ENCODE measurements around the gene MPP3. TPM values are rescaled to one million over a fixed set of nuclear protein-coding genes. Genes with fewer than 3 reads are reported as not detected.

Gene MPP3
- total and polyA plus RNA-seq, 4 donors, result 3.1 to 25.2 (median 15.2) TPM

DNA sequence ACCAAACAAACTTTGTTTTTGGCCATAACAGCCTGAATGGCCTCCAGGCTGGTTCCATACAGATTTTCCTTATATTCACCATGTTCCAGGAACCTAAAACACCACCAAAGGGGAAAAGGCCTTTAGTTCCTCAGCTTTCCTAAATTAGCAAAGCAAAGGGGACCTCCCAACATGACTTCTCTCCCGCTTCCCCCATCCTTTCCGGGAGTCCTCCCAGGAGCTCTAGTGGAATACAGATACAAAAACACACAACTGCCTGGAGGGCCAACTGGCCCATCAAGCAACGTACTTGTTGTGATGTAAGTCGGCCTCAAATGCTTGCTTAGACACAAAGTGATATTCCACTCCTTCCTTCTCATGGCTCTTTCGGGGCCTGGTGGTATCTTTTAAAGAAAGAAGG lies 22.1 kb downstream of the MPP3 start:
- 83 to 87% methylated on average over 5 of the region's 5 CpGs for WGBS, 2 donors
- DNase-seq (no peak), ATAC-seq (ENCODE audit: low FRiP score) (no peak)
- Histone ChIP-seq H3K4me1 (ENCODE audit: control insufficient read depth in 1 of 2, insufficient read depth in 2 of 2, low read length in 2 of 2) (no peaks in the 10 kb centered on the region), H3K27ac (ENCODE audit: low read depth in 1 of 2, low read length in 2 of 2) (no peak overlapping the region), H3K4me3 (ENCODE audit: low read length in 2 of 2) (no peak overlapping the region), H3K27me3 (ENCODE audit: control insufficient read depth in 1 of 2, insufficient read depth in 2 of 2, low read length in 1 of 2) (no peaks in the 10 kb centered on the region), H3K9me3 (ENCODE audit: control insufficient read depth, low read length) (no peaks in the 10 kb centered on the region), H3K36me3 (ENCODE audit: control insufficient read depth in 1 of 2, insufficient read depth in 2 of 2, low read length in 1 of 2) (peaks cover 5 to 7% of the 10 kb centered on the region in 2 donors)
- intact Hi-C loops (cut with DNase I), result no loop called here

DNA sequence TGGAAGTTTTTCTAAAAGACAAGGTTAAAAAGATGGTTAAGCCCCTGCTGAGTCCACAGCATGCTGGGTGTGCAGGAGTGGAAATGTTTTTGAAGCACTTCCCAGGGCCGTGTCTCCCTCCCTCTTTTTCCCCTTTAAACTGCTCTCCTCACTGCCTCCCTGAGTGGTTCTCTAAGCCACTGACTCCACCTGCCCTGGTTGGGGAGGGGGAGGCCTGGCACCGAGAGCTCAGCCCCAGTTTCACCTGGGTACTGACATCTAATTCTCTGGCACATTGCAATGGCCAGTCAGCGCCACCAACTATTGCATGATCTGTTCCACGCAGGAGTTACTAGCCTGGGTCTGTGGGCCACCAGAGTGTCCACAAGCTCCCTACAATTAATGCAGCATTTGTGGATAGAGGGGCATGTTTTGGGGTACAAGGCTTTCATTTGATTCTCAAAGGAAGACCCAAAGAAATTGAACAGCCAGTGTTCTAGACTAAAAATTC lies 22.7 kb downstream of the MPP3 start:
- Histone ChIP-seq H3K36me3 (ENCODE audit: control insufficient read depth in 1 of 2, insufficient read depth in 2 of 2, low read length in 1 of 2) (peaks cover 5 to 7% of the 10 kb centered on the region in 2 donors), H3K27me3 (ENCODE audit: control insufficient read depth in 1 of 2, insufficient read depth in 2 of 2, low read length in 1 of 2) (no peaks in the 10 kb centered on the region), H3K4me1 (ENCODE audit: control insufficient read depth in 1 of 2, insufficient read depth in 2 of 2, low read length in 2 of 2) (no peaks in the 10 kb centered on the region), H3K27ac (ENCODE audit: low read depth in 1 of 2, low read length in 2 of 2) (no peak overlapping the region), H3K4me3 (ENCODE audit: low read length in 2 of 2) (no peak overlapping the region), H3K9me3 (ENCODE audit: control insufficient read depth, low read length) (no peaks in the 10 kb centered on the region)
- DNase-seq (no peak), ATAC-seq (ENCODE audit: low FRiP score) (no peak)
- 87 to 92% methylated on average over 4 of the region's 4 CpGs for WGBS, 2 donors
- intact Hi-C loops (cut with DNase I), result no loop called here

- WGBS, 2 donors, result 94% methylated on average over 5 of the region's 5 CpGs
- no peaks in the 10 kb centered on the region for H3K4me1 ChIP-seq (ENCODE audit: control insufficient read depth in 1 of 2, insufficient read depth in 2 of 2, low read length in 2 of 2)
- no peak overlapping the region for H3K27ac ChIP-seq (ENCODE audit: low read depth in 1 of 2, low read length in 2 of 2)
- H3K27me3 ChIP-seq (ENCODE audit: control insufficient read depth in 1 of 2, insufficient read depth in 2 of 2, low read length in 1 of 2), result no peaks in the 10 kb centered on the region
- H3K4me3 ChIP-seq (ENCODE audit: low read length in 2 of 2), result no peak overlapping the region
- peaks cover 5 to 7% of the 10 kb centered on the region in 2 donors for H3K36me3 ChIP-seq (ENCODE audit: control insufficient read depth in 1 of 2, insufficient read depth in 2 of 2, low read length in 1 of 2)
- DNase-seq, result no peak
- intact Hi-C loops (cut with DNase I), result no loop called here
- ATAC-seq (ENCODE audit: low FRiP score), result no peak
- H3K9me3 ChIP-seq (ENCODE audit: control insufficient read depth, low read length), result no peaks in the 10 kb centered on the region
Measured at GRCh38 chr17:43809121-43809520, 23.8 kb downstream of the MPP3 start.

- 94 to 95% methylated on average over 4 of the region's 4 CpGs for WGBS, 2 donors
- DNase-seq, result no peak
- H3K9me3 ChIP-seq (ENCODE audit: control insufficient read depth, low read length), result no peaks in the 10 kb centered on the region
- H3K27me3 ChIP-seq (ENCODE audit: control insufficient read depth in 1 of 2, insufficient read depth in 2 of 2, low read length in 1 of 2), result no peaks in the 10 kb centered on the region
- no peak overlapping the region for H3K4me3 ChIP-seq (ENCODE audit: low read length in 2 of 2)
- H3K4me1 ChIP-seq (ENCODE audit: control insufficient read depth in 1 of 2, insufficient read depth in 2 of 2, low read length in 2 of 2), result no peaks in the 10 kb centered on the region
- no peak for ATAC-seq (ENCODE audit: low FRiP score)
- intact Hi-C loops (cut with DNase I), result no loop called here
- peaks cover 5 to 7% of the 10 kb centered on the region in 2 donors for H3K36me3 ChIP-seq (ENCODE audit: control insufficient read depth in 1 of 2, insufficient read depth in 2 of 2, low read length in 1 of 2)
- no peak overlapping the region for H3K27ac ChIP-seq (ENCODE audit: low read depth in 1 of 2, low read length in 2 of 2)
Measured at GRCh38 chr17:43808076-43808475, 24.9 kb downstream of the MPP3 start.

- H3K4me1 ChIP-seq (ENCODE audit: control insufficient read depth in 1 of 2, insufficient read depth in 2 of 2, low read length in 2 of 2), result no peaks in the 10 kb centered on the region
- intact Hi-C loops (cut with DNase I), result no loop called here
Measured at GRCh38 chr17:43805117-43805516, 27.8 kb downstream of the MPP3 start.

GRCh38 chr17:43803758-43804157 lies 29.2 kb downstream of the MPP3 start:
- ATAC-seq (ENCODE audit: low FRiP score) (no peak), DNase-seq (no peak)
- no peaks in the 10 kb centered on the region for H3K9me3 ChIP-seq (ENCODE audit: control insufficient read depth, low read length)
- H3K27me3 ChIP-seq (ENCODE audit: control insufficient read depth in 1 of 2, insufficient read depth in 2 of 2, low read length in 1 of 2), result no peaks in the 10 kb centered on the region
- H3K36me3 ChIP-seq (ENCODE audit: control insufficient read depth in 1 of 2, insufficient read depth in 2 of 2, low read length in 1 of 2), result peaks cover 10% of the 10 kb centered on the region in 2 donors
- H3K4me3 ChIP-seq (ENCODE audit: low read length in 2 of 2), result no peak overlapping the region
- 64 to 65% methylated on average over 4 of the region's 4 CpGs for WGBS, 2 donors
- no peak overlapping the region for H3K27ac ChIP-seq (ENCODE audit: low read depth in 1 of 2, low read length in 2 of 2)
- intact Hi-C loops (cut with DNase I), result no loop called here
- no peaks in the 10 kb centered on the region for H3K4me1 ChIP-seq (ENCODE audit: control insufficient read depth in 1 of 2, insufficient read depth in 2 of 2, low read length in 2 of 2)

More at GRCh38 chr17:43805117-43805516, 27.8 kb downstream of the MPP3 start:
- Histone ChIP-seq H3K27me3 (ENCODE audit: control insufficient read depth in 1 of 2, insufficient read depth in 2 of 2, low read length in 1 of 2) (no peaks in the 10 kb centered on the region), H3K36me3 (ENCODE audit: control insufficient read depth in 1 of 2, insufficient read depth in 2 of 2, low read length in 1 of 2) (peaks cover 10% of the 10 kb centered on the region in 2 donors), H3K27ac (ENCODE audit: low read depth in 1 of 2, low read length in 2 of 2) (no peak overlapping the region), H3K4me3 (ENCODE audit: low read length in 2 of 2) (no peak overlapping the region), H3K9me3 (ENCODE audit: control insufficient read depth, low read length) (no peaks in the 10 kb centered on the region)
- DNase-seq, result no peak
- ATAC-seq (ENCODE audit: low FRiP score), result no peak

DNA sequence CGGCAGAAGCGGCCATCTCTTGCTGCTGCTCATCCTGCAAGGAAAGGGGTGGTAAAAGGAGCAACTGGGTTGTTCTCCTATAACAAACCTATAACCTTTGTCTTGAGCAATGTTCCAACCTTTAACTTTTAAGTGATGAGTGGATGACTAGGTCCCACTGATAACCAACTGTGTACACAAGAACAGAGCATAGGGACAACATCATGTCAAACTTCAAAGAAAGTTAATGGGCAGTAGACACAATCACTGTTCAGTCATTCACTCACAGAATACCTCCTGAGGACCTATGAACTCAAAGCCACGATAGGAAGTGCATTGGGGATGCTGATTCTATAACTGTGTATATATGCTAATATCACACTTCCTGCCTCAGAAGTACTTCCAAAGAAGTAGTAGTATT lies 31.1 kb downstream of the MPP3 start:
- Histone ChIP-seq H3K9me3 (ENCODE audit: control insufficient read depth, low read length) (no peaks in the 10 kb centered on the region), H3K36me3 (ENCODE audit: control insufficient read depth in 1 of 2, insufficient read depth in 2 of 2, low read length in 1 of 2) (peaks cover 6 to 8% of the 10 kb centered on the region in 2 donors), H3K4me3 (ENCODE audit: low read length in 2 of 2) (no peak overlapping the region), H3K4me1 (ENCODE audit: control insufficient read depth in 1 of 2, insufficient read depth in 2 of 2, low read length in 2 of 2) (no peaks in the 10 kb centered on the region), H3K27me3 (ENCODE audit: control insufficient read depth in 1 of 2, insufficient read depth in 2 of 2, low read length in 1 of 2) (no peaks in the 10 kb centered on the region), H3K27ac (ENCODE audit: low read depth in 1 of 2, low read length in 2 of 2) (no peak overlapping the region)
- ATAC-seq (ENCODE audit: low FRiP score) (no peak), DNase-seq (no peak)
- intact Hi-C loops (cut with DNase I), result no loop called here
- 84 to 90% methylated on average over 3 of the region's 3 CpGs for WGBS, 2 donors

DNA sequence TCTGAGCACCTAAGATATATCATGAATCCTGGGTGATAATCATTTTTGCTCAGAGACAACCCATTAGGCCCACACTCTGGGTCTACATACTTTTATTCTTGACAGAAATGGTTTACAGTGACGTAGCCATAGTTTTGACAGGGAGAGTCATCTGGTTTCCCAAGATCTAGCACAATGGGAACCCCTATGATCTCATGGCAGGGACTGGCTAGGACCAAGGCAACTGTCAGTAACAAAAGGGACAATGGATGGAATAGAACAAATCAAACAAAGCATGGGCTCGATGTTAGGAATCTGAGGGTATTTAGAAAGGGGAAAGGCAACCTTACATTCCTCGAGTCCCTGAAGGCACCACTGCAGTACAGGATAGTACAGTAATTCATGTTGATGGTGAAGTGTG lies 32.2 kb downstream of the MPP3 start:
- intact Hi-C loops (cut with DNase I), result no loop called here
- WGBS, 2 donors, result 94 to 95% methylated on average over 3 of the region's 3 CpGs
- Histone ChIP-seq H3K4me3 (ENCODE audit: low read length in 2 of 2) (no peak overlapping the region), H3K27ac (ENCODE audit: low read depth in 1 of 2, low read length in 2 of 2) (no peak overlapping the region), H3K4me1 (ENCODE audit: control insufficient read depth in 1 of 2, insufficient read depth in 2 of 2, low read length in 2 of 2) (no peaks in the 10 kb centered on the region), H3K27me3 (ENCODE audit: control insufficient read depth in 1 of 2, insufficient read depth in 2 of 2, low read length in 1 of 2) (no peaks in the 10 kb centered on the region), H3K9me3 (ENCODE audit: control insufficient read depth, low read length) (no peaks in the 10 kb centered on the region), H3K36me3 (ENCODE audit: control insufficient read depth in 1 of 2, insufficient read depth in 2 of 2, low read length in 1 of 2) (peaks cover 6 to 8% of the 10 kb centered on the region in 2 donors)
- no peak for ATAC-seq (ENCODE audit: low FRiP score)
- DNase-seq, result no peak

- Histone ChIP-seq H3K9me3 (ENCODE audit: control insufficient read depth, low read length) (no peaks in the 10 kb centered on the region), H3K4me3 (ENCODE audit: low read length in 2 of 2) (no peak overlapping the region), H3K27ac (ENCODE audit: low read depth in 1 of 2, low read length in 2 of 2) (no peak overlapping the region), H3K27me3 (ENCODE audit: control insufficient read depth in 1 of 2, insufficient read depth in 2 of 2, low read length in 1 of 2) (no peaks in the 10 kb centered on the region), H3K4me1 (ENCODE audit: control insufficient read depth in 1 of 2, insufficient read depth in 2 of 2, low read length in 2 of 2) (no peaks in the 10 kb centered on the region), H3K36me3 (ENCODE audit: control insufficient read depth in 1 of 2, insufficient read depth in 2 of 2, low read length in 1 of 2) (peaks cover 6 to 8% of the 10 kb centered on the region in 2 donors)
- ATAC-seq (ENCODE audit: low FRiP score), result no peak
- intact Hi-C loops (cut with DNase I), result no loop called here
- no peak for DNase-seq
- 68 to 69% methylated on average over 2 of the region's 2 CpGs for WGBS, 2 donors
Measured at GRCh38 chr17:43799047-43799446, 33.9 kb downstream of the MPP3 start.
